ENCODE measurements around the gene SFT2D1.
A peak's percentile ranks its signal among the peaks of the same experiment; 100 is the strongest.

The SFT2D1 gene

GRCh38 chr6:166309977-166310376, 32.4 kb downstream of the SFT2D1 start:
- no peak overlapping the region for H3K9ac ChIP-seq (ENCODE audit: low read length)
- no peak overlapping the region for H2BK12ac ChIP-seq (ENCODE audit: low read length)
- no peak overlapping the region for H3K27ac ChIP-seq (ENCODE audit: low read depth, low read length)
- H3K4me1 ChIP-seq (ENCODE audit: control insufficient read depth in 1 of 2, insufficient read depth in 2 of 2, low read length in 2 of 2) = peaks cover 12% of the 10 kb centered on the region in 2 experiments
- H3K36me3 ChIP-seq (ENCODE audit: control insufficient read depth in 1 of 2, insufficient read depth in 2 of 2, low read length in 2 of 2) = no peaks in the 10 kb centered on the region
- H3K9me3 ChIP-seq (ENCODE audit: insufficient read depth, low read depth, low read length) = peaks cover 5% of the 10 kb centered on the region
- H4K8ac ChIP-seq (ENCODE audit: low read depth, low read length) = no peak overlapping the region
- DNase-seq = no peak
- H2BK5ac ChIP-seq (ENCODE audit: low read depth, low read length, poor library complexity) = no peak overlapping the region
- H3K79me2 ChIP-seq (ENCODE audit: control insufficient read depth, insufficient read depth, low read length, poor library complexity) = no peaks in the 10 kb centered on the region
- H4K12ac ChIP-seq (ENCODE audit: low read depth, low read length) = no peak overlapping the region
- WGBS (ENCODE audit: extremely low coverage, insufficient coverage, insufficient read length) = no CpG with 5 or more reads among the region's 9 CpGs
- H3K23ac ChIP-seq (ENCODE audit: low read length) = no peak overlapping the region
- H3K27me3 ChIP-seq (ENCODE audit: insufficient read depth, low read length) = peaks cover 40% of the 10 kb centered on the region
- H3K4me3 ChIP-seq (ENCODE audit: low read depth, low read length) = no peak overlapping the region
- H3K79me1 ChIP-seq (ENCODE audit: low read length) = no peaks in the 10 kb centered on the region
- H2AK5ac ChIP-seq (ENCODE audit: low read length) = no peak overlapping the region
- H3K18ac ChIP-seq (ENCODE audit: low read length) = no peak overlapping the region
- no peak overlapping the region for H4K91ac ChIP-seq (ENCODE audit: low read depth, low read length)
- H2AFZ ChIP-seq (ENCODE audit: insufficient read depth, low read length, poor library complexity) = no peak overlapping the region
- H3K14ac ChIP-seq (ENCODE audit: low read length) = no peak overlapping the region
- no peak overlapping the region for H2BK120ac ChIP-seq (ENCODE audit: insufficient read depth, low read length, poor library complexity)
- H3K4ac ChIP-seq (ENCODE audit: low read depth, low read length) = no peak overlapping the region
- no peak overlapping the region for H3K4me2 ChIP-seq (ENCODE audit: low read length)

GRCh38 chr6:166308769-166309589, 33.4 kb downstream of the SFT2D1 start:
- Histone ChIP-seq H3K4me1 (ENCODE audit: control insufficient read depth in 1 of 2, insufficient read depth in 2 of 2, low read length in 2 of 2) (peaks cover 12% of the 10 kb centered on the region in 2 experiments), H4K91ac (ENCODE audit: low read depth, low read length) (no peak overlapping the region), H3K4ac (ENCODE audit: low read depth, low read length) (no peak overlapping the region), H2BK5ac (ENCODE audit: low read depth, low read length, poor library complexity) (no peak overlapping the region), H3K14ac (ENCODE audit: low read length) (no peak overlapping the region), H3K9ac (ENCODE audit: low read length) (no peak overlapping the region), H3K9me3 (ENCODE audit: insufficient read depth, low read depth, low read length) (peaks cover 5% of the 10 kb centered on the region), H3K79me1 (ENCODE audit: low read length) (no peaks in the 10 kb centered on the region), H3K4me2 (ENCODE audit: low read length) (peak overlapping the region; percentile 85), H3K79me2 (ENCODE audit: control insufficient read depth, insufficient read depth, low read length, poor library complexity) (no peaks in the 10 kb centered on the region), H2BK120ac (ENCODE audit: insufficient read depth, low read length, poor library complexity) (no peak overlapping the region), H4K12ac (ENCODE audit: low read depth, low read length) (no peak overlapping the region), H3K23ac (ENCODE audit: low read length) (no peak overlapping the region), H2AFZ (ENCODE audit: insufficient read depth, low read length, poor library complexity) (no peak overlapping the region), H4K8ac (ENCODE audit: low read depth, low read length) (no peak overlapping the region), H3K18ac (ENCODE audit: low read length) (no peak overlapping the region), H2AK5ac (ENCODE audit: low read length) (no peak overlapping the region), H3K4me3 (ENCODE audit: low read depth, low read length) (no peak overlapping the region), H3K27me3 (ENCODE audit: insufficient read depth, low read length) (peaks cover 40% of the 10 kb centered on the region), H3K27ac (ENCODE audit: low read depth, low read length) (no peak overlapping the region), H3K36me3 (ENCODE audit: control insufficient read depth in 1 of 2, insufficient read depth in 2 of 2, low read length in 2 of 2) (no peaks in the 10 kb centered on the region), H2BK12ac (ENCODE audit: low read length) (no peak overlapping the region)
- no peak for DNase-seq
- WGBS (ENCODE audit: extremely low coverage, insufficient coverage, insufficient read length) = no CpG with 5 or more reads among the region's 11 CpGs

GRCh38 chr6:166308033-166308768, 34.1 kb downstream of the SFT2D1 start, which contains the start of gene PRR18:
TSS of gene PRR18 (minus strand) at chr6:166308392. CDS start at chr6:166308142, 250 bp downstream.
- no CpG with 5 or more reads among the region's 74 CpGs for WGBS (ENCODE audit: extremely low coverage, insufficient coverage, insufficient read length)
- Histone ChIP-seq H3K4me1 (ENCODE audit: control insufficient read depth in 1 of 2, insufficient read depth in 2 of 2, low read length in 2 of 2) (peaks cover 12% of the 10 kb centered on the region in 2 experiments), H3K27me3 (ENCODE audit: insufficient read depth, low read length) (peaks cover 40% of the 10 kb centered on the region), H3K4ac (ENCODE audit: low read depth, low read length) (no peak within 1 kb of the TSS), H2AK5ac (ENCODE audit: low read length) (no peak within 1 kb of the TSS), H4K12ac (ENCODE audit: low read depth, low read length) (no peak within 1 kb of the TSS), H3K9ac (ENCODE audit: low read length) (no peak within 1 kb of the TSS), H3K18ac (ENCODE audit: low read length) (no peak within 1 kb of the TSS), H3K14ac (ENCODE audit: low read length) (no peak within 1 kb of the TSS), H3K79me1 (ENCODE audit: low read length) (no peaks in the 10 kb centered on the region), H4K91ac (ENCODE audit: low read depth, low read length) (no peak within 1 kb of the TSS), H3K79me2 (ENCODE audit: control insufficient read depth, insufficient read depth, low read length, poor library complexity) (no peaks in the 10 kb centered on the region), H2AFZ (ENCODE audit: insufficient read depth, low read length, poor library complexity) (peak within 1 kb of the TSS; percentile 15), H4K8ac (ENCODE audit: low read depth, low read length) (no peak within 1 kb of the TSS), H3K9me3 (ENCODE audit: insufficient read depth, low read depth, low read length) (peaks cover 5% of the 10 kb centered on the region), H2BK12ac (ENCODE audit: low read length) (no peak within 1 kb of the TSS), H2BK5ac (ENCODE audit: low read depth, low read length, poor library complexity) (no peak within 1 kb of the TSS), H3K27ac (ENCODE audit: low read depth, low read length) (no peak within 1 kb of the TSS), H3K4me2 (ENCODE audit: low read length) (peak within 1 kb of the TSS; percentile 85), H3K36me3 (ENCODE audit: control insufficient read depth in 1 of 2, insufficient read depth in 2 of 2, low read length in 2 of 2) (no peaks in the 10 kb centered on the region), H2BK120ac (ENCODE audit: insufficient read depth, low read length, poor library complexity) (no peak within 1 kb of the TSS), H3K4me3 (ENCODE audit: low read depth, low read length) (peak within 1 kb of the TSS; percentile 66), H3K23ac (ENCODE audit: low read length) (no peak within 1 kb of the TSS)
- no peak for DNase-seq

- H3K27ac ChIP-seq (ENCODE audit: low read depth, low read length) = no peak overlapping the region
- DNase-seq = peak in 1 of 2 donors; percentile 30
- H2AFZ ChIP-seq (ENCODE audit: insufficient read depth, low read length, poor library complexity) = peak overlapping the region; percentile 15
- no peak overlapping the region for H4K12ac ChIP-seq (ENCODE audit: low read depth, low read length)
- H3K4ac ChIP-seq (ENCODE audit: low read depth, low read length) = no peak overlapping the region
- H3K9ac ChIP-seq (ENCODE audit: low read length) = no peak overlapping the region
- peaks cover 5% of the 10 kb centered on the region for H3K9me3 ChIP-seq (ENCODE audit: insufficient read depth, low read depth, low read length)
- no peak overlapping the region for H3K23ac ChIP-seq (ENCODE audit: low read length)
- H3K4me2 ChIP-seq (ENCODE audit: low read length) = peak overlapping the region; percentile 85
- no peak overlapping the region for H4K91ac ChIP-seq (ENCODE audit: low read depth, low read length)
- H3K4me1 ChIP-seq (ENCODE audit: control insufficient read depth in 1 of 2, insufficient read depth in 2 of 2, low read length in 2 of 2) = peaks cover 12% of the 10 kb centered on the region in 2 experiments
- no peak overlapping the region for H3K14ac ChIP-seq (ENCODE audit: low read length)
- H2BK12ac ChIP-seq (ENCODE audit: low read length) = no peak overlapping the region
- peaks cover 40% of the 10 kb centered on the region for H3K27me3 ChIP-seq (ENCODE audit: insufficient read depth, low read length)
- H2BK120ac ChIP-seq (ENCODE audit: insufficient read depth, low read length, poor library complexity) = no peak overlapping the region
- H4K8ac ChIP-seq (ENCODE audit: low read depth, low read length) = no peak overlapping the region
- no peaks in the 10 kb centered on the region for H3K79me1 ChIP-seq (ENCODE audit: low read length)
- H3K18ac ChIP-seq (ENCODE audit: low read length) = no peak overlapping the region
- WGBS (ENCODE audit: extremely low coverage, insufficient coverage, insufficient read length) = no CpG with 5 or more reads among the region's 115 CpGs
- no peaks in the 10 kb centered on the region for H3K36me3 ChIP-seq (ENCODE audit: control insufficient read depth in 1 of 2, insufficient read depth in 2 of 2, low read length in 2 of 2)
- H2AK5ac ChIP-seq (ENCODE audit: low read length) = no peak overlapping the region
- H3K79me2 ChIP-seq (ENCODE audit: control insufficient read depth, insufficient read depth, low read length, poor library complexity) = no peaks in the 10 kb centered on the region
- peak overlapping the region; percentile 66 for H3K4me3 ChIP-seq (ENCODE audit: low read depth, low read length)
- H2BK5ac ChIP-seq (ENCODE audit: low read depth, low read length, poor library complexity) = no peak overlapping the region
Observed at GRCh38 chr6:166307082-166308032, 35.0 kb downstream of the SFT2D1 start.
